SU-DHL-6 (cell line): ENCODE measurements around the gene NBEAL1.
"Not testable (repeated sequence)": the region's sequence is repeated elsewhere in the genome, so short reads cannot be mapped to it uniquely, and the experiment has no call there.

Experiments used
- EZH2phosphoT487 ChIP-seq: fragments of 200-600 bp; sonication (generic), shearing (Covaris generic); conservative IDR thresholded peaks from 2 replicates; pipeline ENCODE4 v1.6.1; 2018; ENCODE audit warnings: mild to moderate bottlenecking, antibody characterized with exemption, low read length, moderate library complexity, mixed read lengths
- TF ChIP-seq, protein P1 (sequence below): fragments of 200-600 bp; sonication (generic); IDR thresholded peaks from one replicate; pipeline ENCODE4 v1.5.1; 2017; ENCODE audit warnings: antibody characterized with exemption, mild to moderate bottlenecking, low read length, moderate library complexity; ENCODE audit not compliant: insufficient read depth, poor library complexity, severe bottlenecking

DNA sequence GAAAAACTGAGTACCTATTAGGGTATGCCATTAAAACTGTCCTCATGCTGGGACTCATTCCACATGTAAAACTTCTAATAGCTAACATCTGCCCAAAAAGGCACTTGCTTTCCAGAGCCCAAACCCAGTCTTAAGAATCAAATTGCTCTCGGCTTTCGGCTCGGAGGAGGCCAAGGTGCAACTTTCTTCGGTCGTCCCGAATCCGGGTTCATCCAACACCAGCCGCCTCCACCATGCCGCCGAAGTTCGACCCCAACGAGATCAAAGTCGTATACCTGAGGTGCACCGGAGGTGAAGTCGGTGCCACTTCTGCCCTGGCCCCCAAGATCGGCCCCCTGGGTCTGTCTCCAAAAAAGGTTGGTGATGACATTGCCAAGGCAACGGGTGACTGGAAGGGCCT lies 175.9 kb downstream of the NBEAL1 start:
- TF ChIP-seq, protein P1, sequence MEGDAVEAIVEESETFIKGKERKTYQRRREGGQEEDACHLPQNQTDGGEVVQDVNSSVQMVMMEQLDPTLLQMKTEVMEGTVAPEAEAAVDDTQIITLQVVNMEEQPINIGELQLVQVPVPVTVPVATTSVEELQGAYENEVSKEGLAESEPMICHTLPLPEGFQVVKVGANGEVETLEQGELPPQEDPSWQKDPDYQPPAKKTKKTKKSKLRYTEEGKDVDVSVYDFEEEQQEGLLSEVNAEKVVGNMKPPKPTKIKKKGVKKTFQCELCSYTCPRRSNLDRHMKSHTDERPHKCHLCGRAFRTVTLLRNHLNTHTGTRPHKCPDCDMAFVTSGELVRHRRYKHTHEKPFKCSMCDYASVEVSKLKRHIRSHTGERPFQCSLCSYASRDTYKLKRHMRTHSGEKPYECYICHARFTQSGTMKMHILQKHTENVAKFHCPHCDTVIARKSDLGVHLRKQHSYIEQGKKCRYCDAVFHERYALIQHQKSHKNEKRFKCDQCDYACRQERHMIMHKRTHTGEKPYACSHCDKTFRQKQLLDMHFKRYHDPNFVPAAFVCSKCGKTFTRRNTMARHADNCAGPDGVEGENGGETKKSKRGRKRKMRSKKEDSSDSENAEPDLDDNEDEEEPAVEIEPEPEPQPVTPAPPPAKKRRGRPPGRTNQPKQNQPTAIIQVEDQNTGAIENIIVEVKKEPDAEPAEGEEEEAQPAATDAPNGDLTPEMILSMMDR: not testable (repeated sequence)
- TF ChIP-seq EZH2phosphoT487: not testable (repeated sequence)
